Measurements from ENCODE around the gene PLCG1.

DNA sequence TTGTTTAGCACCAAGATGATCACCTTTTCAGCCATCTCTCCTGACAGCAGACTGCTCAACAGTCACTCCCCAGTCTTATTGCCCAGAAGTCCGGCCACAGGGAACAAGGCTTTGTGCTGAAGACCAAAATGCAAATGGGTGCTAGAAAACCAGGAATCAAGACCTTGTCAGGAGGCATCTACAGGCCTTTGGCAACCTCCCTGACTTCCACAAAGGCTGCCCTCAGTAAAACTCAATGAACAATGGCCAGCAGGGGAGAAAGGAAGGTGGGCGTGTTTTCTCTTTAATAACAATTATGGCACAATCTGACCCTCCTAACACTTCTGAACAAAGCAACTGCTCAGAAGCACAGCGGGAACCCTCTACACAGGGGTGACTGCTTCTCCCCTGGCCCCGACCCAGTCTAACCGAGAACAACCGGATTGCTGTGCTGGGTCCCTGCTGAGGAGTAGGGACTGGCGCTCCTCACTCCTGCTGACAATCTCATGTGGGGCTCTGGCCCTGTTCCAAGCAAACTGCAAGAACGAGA is 41.6 kb downstream of the PLCG1 start:
- TF ChIP-seq CTCF (optimal IDR thresholded peaks at IDR 0.05 in 1 of 3, IDR thresholded peaks at IDR 0.05 in 1 of 3, conservative IDR thresholded peaks at IDR 0.05 in 1 of 3; ENCODE audit: extremely low read depth in 1 of 3, insufficient read depth in 2 of 3, low read length in 3 of 3) = no peak
- TF ChIP-seq EZH2 (IDR thresholded peaks at IDR 0.05; ENCODE audit: low read length) = no peak
